ENCODE measurements around the gene SART1.

The SART1 gene

GRCh38 chr11:65954771-65955170 lies 6.8 kb upstream of the SART1 start:
- no peak for TF ChIP-seq CTCF (conservative IDR thresholded peaks at IDR 0.05)
- no peak overlapping the region for H3K27ac ChIP-seq

- no peak for TF ChIP-seq CTCF (conservative IDR thresholded peaks at IDR 0.05)
Observed at GRCh38 chr11:65958291-65958690, 3.2 kb upstream of the SART1 start.

GRCh38 chr11:65958774-65959420 lies 2.6 kb upstream of the SART1 start:
- no peak overlapping the region for H3K27ac ChIP-seq
- no peak for TF ChIP-seq CTCF (conservative IDR thresholded peaks at IDR 0.05)

More at GRCh38 chr11:65958291-65958690, 3.2 kb upstream of the SART1 start:
- H3K27ac ChIP-seq, result no peak overlapping the region

GRCh38 chr11:65960824-65961266 lies 689 bp upstream of the SART1 start:
- no peak for TF ChIP-seq CTCF (conservative IDR thresholded peaks at IDR 0.05)
- peak overlapping the region; percentile 98 for H3K27ac ChIP-seq

GRCh38 chr11:65962141-65962564 lies 619 bp downstream of the SART1 start:
- H3K27ac ChIP-seq, result peak overlapping the region; percentile 98
- no peak for TF ChIP-seq CTCF (conservative IDR thresholded peaks at IDR 0.05)

- TF ChIP-seq CTCF (conservative IDR thresholded peaks at IDR 0.05), result no peak
- H3K27ac ChIP-seq, result no peak overlapping the region
Observed at GRCh38 chr11:65964906-65965305, 3.4 kb downstream of the SART1 start.

GRCh38 chr11:65965986-65966762 lies 4.6 kb downstream of the SART1 start:
- no peak overlapping the region for H3K27ac ChIP-seq
- TF ChIP-seq CTCF (conservative IDR thresholded peaks at IDR 0.05), result no peak
